ENCODE measurements around the gene COPG1. TPM values are rescaled to one million over a fixed set of nuclear protein-coding genes. Genes with fewer than 3 reads are reported as not detected.

Gene COPG1
- total and polyA plus RNA-seq, 2 of the 13 experiments (the other 11 are each of a cell fraction or from before 2014, with no cell fraction given), result 98.6 to 166 TPM

GRCh38 chr3:129249284-129250065, at the start of gene COPG1 (continued):
- TF ChIP-seq GMEB2 (CRISPR knock-in tag; IDR thresholded peaks at IDR 0.05; ENCODE audit: low read depth) (0 out of 2 replicates have a peak, but pooled peaks have one; percentile 53), NCOR1 (IDR thresholded peaks at IDR 0.05; ENCODE audit: borderline replicate concordance, low read length) (no peak), ZNF234 (CRISPR knock-in tag; conservative IDR thresholded peaks at IDR 0.05) (no peak; the same call in 1 of the 2 replicates), ATF7 (IDR thresholded peaks at IDR 0.05) (no peak), ATF7 (CRISPR knock-in tag; IDR thresholded peaks at IDR 0.05) (no peak), PLRG1 (conservative IDR thresholded peaks at IDR 0.05) (no peak), KDM4B (CRISPR knock-in tag; IDR thresholded peaks at IDR 0.05) (no peak), ZNF292 (CRISPR knock-in tag; IDR thresholded peaks at IDR 0.05; ENCODE audit: borderline replicate concordance, low read depth) (peak; percentile 69; the same call in 1 of the 2 replicates), ZNF337 (CRISPR knock-in tag; IDR thresholded peaks at IDR 0.05; ENCODE audit: borderline replicate concordance, low read depth) (peak; percentile 86; the same call in 1 of the 2 replicates), ZNF563 (CRISPR knock-in tag; IDR thresholded peaks at IDR 0.05) (peak; percentile 86), MTA3 (CRISPR knock-in tag; IDR thresholded peaks at IDR 0.05) (no peak), ZNF547 (CRISPR knock-in tag; IDR thresholded peaks at IDR 0.05) (no peak), SCMH1 (CRISPR knock-in tag; IDR thresholded peaks at IDR 0.05; ENCODE audit: borderline replicate concordance) (no peak), TERF1 (CRISPR knock-in tag; IDR thresholded peaks at IDR 0.05) (no peak), ZXDC (CRISPR knock-in tag; IDR thresholded peaks at IDR 0.05) (no peak), ZSCAN30 (CRISPR knock-in tag; IDR thresholded peaks at IDR 0.05) (no peak), TFE3 (CRISPR knock-in tag; IDR thresholded peaks at IDR 0.05) (peak; percentile 44), PRDM10 (CRISPR knock-in tag; IDR thresholded peaks at IDR 0.05; ENCODE audit: low read depth) (no peak)
